Neutrophil (primary cell): ENCODE measurements around the gene TMEM35A.

Source experiments
- H3K27ac ChIP-seq: fragments of 200-600 bp; sonication (generic); 2 replicates; pipeline ENCODE4 v1.5.1; 2016; ENCODE audit warnings: mild to moderate bottlenecking, moderate library complexity
- H3K27me3 ChIP-seq: fragments of 200-600 bp; sonication (generic); 2 replicates; pipeline ENCODE4 v1.6.0; 2016; ENCODE audit warnings: mild to moderate bottlenecking
- H3K36me3 ChIP-seq: fragments of 200-600 bp; sonication (generic); 2 replicates; pipeline ENCODE4 v1.5.1; 2017
- H3K4me1 ChIP-seq, 2 experiments: fragments of 200-600 bp in 1 of 2; sonication (generic) in 1 of 2; 1 replicate in 1 of 2; 2 replicates in 1 of 2; pipeline versions ENCODE4 v1.5.1 to v1.6.1; 2013 to 2016; ENCODE audit warnings: low read depth in 1 of 2, low read length in 1 of 2, mild to moderate bottlenecking in 1 of 2, moderate library complexity in 1 of 2; ENCODE audit not compliant: control insufficient read depth in 1 of 2, insufficient read depth in 1 of 2
- H3K4me3 ChIP-seq, 2 experiments: fragments of 200-600 bp in 1 of 2; sonication (generic) in 1 of 2; 1 replicate in 1 of 2; 2 replicates in 1 of 2; pipeline ENCODE4 v1.5.1; 2013 to 2016; ENCODE audit warnings: low read depth in 1 of 2, low read length in 1 of 2, mild to moderate bottlenecking in 1 of 2, moderate library complexity in 1 of 2
- H3K9me3 ChIP-seq: fragments of 200-600 bp; sonication (generic); 2 replicates; pipeline ENCODE4 v1.5.1; 2016
- TF ChIP-seq, protein P1 (sequence below): fragments of 200-600 bp; sonication (generic); IDR thresholded peaks from 2 replicates; pipeline ENCODE4 v1.5.1; 2016; ENCODE audit warnings: antibody characterized with exemption

Gene TMEM35A

DNA sequence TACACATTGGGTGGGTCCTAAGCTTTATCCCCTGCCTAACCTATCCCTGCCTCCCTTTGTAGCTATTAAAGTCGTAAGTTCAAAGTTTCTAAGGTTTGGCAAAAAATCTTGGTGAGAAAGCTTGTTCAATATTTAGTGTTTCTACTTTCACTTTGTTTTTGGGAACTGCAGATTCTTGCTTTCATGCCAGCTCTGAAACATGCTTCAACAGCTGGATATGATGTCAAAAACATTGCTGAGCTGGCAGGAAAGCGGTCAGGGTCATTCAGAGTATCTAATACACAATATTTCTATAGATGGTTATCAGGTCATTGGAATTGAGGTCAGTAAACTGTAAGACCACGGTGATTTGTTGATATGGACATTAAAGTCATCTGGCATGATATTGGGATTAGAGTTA lies 39.0 kb downstream of the TMEM35A start:
- no peaks in the 10 kb centered on the region for H3K9me3 ChIP-seq
- no peak overlapping the region for H3K27ac ChIP-seq
- no peaks in the 10 kb centered on the region for H3K4me1 ChIP-seq
- no peaks in the 10 kb centered on the region for H3K27me3 ChIP-seq
- no peak overlapping the region for H3K4me3 ChIP-seq
- peaks cover 3% of the 10 kb centered on the region for H3K36me3 ChIP-seq
- TF ChIP-seq, protein P1, sequence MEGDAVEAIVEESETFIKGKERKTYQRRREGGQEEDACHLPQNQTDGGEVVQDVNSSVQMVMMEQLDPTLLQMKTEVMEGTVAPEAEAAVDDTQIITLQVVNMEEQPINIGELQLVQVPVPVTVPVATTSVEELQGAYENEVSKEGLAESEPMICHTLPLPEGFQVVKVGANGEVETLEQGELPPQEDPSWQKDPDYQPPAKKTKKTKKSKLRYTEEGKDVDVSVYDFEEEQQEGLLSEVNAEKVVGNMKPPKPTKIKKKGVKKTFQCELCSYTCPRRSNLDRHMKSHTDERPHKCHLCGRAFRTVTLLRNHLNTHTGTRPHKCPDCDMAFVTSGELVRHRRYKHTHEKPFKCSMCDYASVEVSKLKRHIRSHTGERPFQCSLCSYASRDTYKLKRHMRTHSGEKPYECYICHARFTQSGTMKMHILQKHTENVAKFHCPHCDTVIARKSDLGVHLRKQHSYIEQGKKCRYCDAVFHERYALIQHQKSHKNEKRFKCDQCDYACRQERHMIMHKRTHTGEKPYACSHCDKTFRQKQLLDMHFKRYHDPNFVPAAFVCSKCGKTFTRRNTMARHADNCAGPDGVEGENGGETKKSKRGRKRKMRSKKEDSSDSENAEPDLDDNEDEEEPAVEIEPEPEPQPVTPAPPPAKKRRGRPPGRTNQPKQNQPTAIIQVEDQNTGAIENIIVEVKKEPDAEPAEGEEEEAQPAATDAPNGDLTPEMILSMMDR = no peak

DNA sequence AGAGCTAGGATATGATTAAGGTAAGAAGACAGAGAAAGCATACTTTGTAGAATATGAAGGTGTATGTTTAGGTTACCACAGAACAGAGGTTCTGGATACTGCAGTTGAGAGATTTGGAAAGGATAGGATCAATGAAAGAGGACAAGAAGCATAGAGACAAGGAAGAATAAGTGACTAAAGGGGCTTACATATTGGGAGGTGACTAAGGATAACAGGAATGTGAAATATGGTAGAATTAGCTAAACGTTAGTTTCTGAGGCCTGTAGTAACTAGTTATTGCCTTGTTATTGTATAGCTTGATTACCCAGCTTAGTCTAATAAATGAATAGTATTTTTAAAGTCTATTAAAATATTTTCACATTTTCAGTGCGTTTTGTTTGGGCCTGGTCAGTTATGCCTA lies 57.6 kb downstream of the TMEM35A start:
- no peak overlapping the region for H3K4me3 ChIP-seq
- peaks cover 1% of the 10 kb centered on the region for H3K36me3 ChIP-seq
- no peak overlapping the region for H3K27ac ChIP-seq
- no peaks in the 10 kb centered on the region for H3K27me3 ChIP-seq
- no peaks in the 10 kb centered on the region for H3K9me3 ChIP-seq
- TF ChIP-seq, protein P1 = no peak
- H3K4me1 ChIP-seq = no peaks in the 10 kb centered on the region
